HepG2 (cell line): ENCODE data around the gene TRIAP1. TPM values are rescaled to one million over a fixed set of nuclear protein-coding genes. Genes with fewer than 3 reads are reported as not detected.

Experiments used
- ARHGAP35 ChIP-seq: sonication (generic); formaldehyde crosslinking; IDR thresholded peaks from 2 replicates; pipeline ENCODE4 v1.9.0; 2022; ENCODE audit warnings: mild to moderate bottlenecking, inconsistent platforms, moderate library complexity, missing genetic modification reagents, borderline replicate concordance
- ATF1 ChIP-seq: IDR thresholded peaks from 2 replicates; pipeline ENCODE4 v1.6.1; 2016; ENCODE audit warnings: mild to moderate bottlenecking, control low read depth
- CEBPZ ChIP-seq: IDR thresholded peaks from 2 replicates; pipeline ENCODE4 v1.6.1; 2012; ENCODE audit warnings: low read length, improper control_type of control experiment
- CHD4 ChIP-seq: fragments of 200-600 bp; sonication (generic); IDR thresholded peaks from 2 replicates; pipeline ENCODE4 v1.7.0; 2017; ENCODE audit warnings: mild to moderate bottlenecking, low read length, borderline replicate concordance
- HCFC1 ChIP-seq: fragments of 150-350 bp; IDR thresholded peaks from 2 replicates; pipeline ENCODE4 v1.6.1; 2014; ENCODE audit warnings: low read depth, low read length
- HIC2 ChIP-seq: sonication (generic); formaldehyde crosslinking; IDR thresholded peaks from 2 replicates; pipeline ENCODE4 v1.9.0; 2022; ENCODE audit warnings: low read depth, missing genetic modification reagents
- RAD21 ChIP-seq: fragments of 450-650 bp; formaldehyde crosslinking; IDR thresholded peaks from 2 replicates; pipeline ENCODE4 v1.5.0; 2020; ENCODE audit warnings: mild to moderate bottlenecking
- ZBTB39 ChIP-seq: sonication (generic); formaldehyde crosslinking; IDR thresholded peaks from 2 replicates; pipeline ENCODE4 v1.5.0; 2020; ENCODE audit warnings: missing genetic modification reagents
- ZNF770 ChIP-seq: sonication (generic); formaldehyde crosslinking; IDR thresholded peaks from 2 replicates; pipeline ENCODE4 v1.5.0; 2020; ENCODE audit warnings: mild to moderate bottlenecking, missing genetic modification reagents
- ZNF839 ChIP-seq: sonication (generic); formaldehyde crosslinking; IDR thresholded peaks from 2 replicates; pipeline ENCODE4 v1.4.0; 2020; ENCODE audit warnings: missing genetic modification reagents, mild to moderate bottlenecking, borderline replicate concordance
- polyA plus RNA-seq, 8 experiments: library from polyadenylated mRNA; depleted of rRNA in 3 of 8; stranded (reverse) in 7 of 8; unstranded in 1 of 8; fragments of >200 nt; fragmentation: Illumina TruSeq in 4 of 8; extraction: Trizol in 4 of 8; gene quantifications; 2 replicates each; pipeline versions ENCODE4 v1.2.1 to v1.2.3, GENCODE V29; 2011 to 2016; ENCODE audit warnings: low read depth in 4 of 8, missing spikeins in 1 of 8, mixed read lengths in 1 of 8; ENCODE audit not compliant: insufficient read depth in 1 of 8
- total RNA-seq, 5 experiments: library from RNA; depleted of rRNA; stranded (reverse); fragments of >200 nt; fragmentation: Illumina TruSeq; extraction: Trizol; gene quantifications; 2 replicates each; pipeline ENCODE4 v1.2.3, GENCODE V29; 2016; ENCODE audit warnings: low read depth in 1 of 5
- TF ChIP-seq, protein P1 (sequence below): sonication (generic); formaldehyde crosslinking; IDR thresholded peaks from 2 replicates; pipeline ENCODE4 v1.5.1; 2020; ENCODE audit warnings: missing genetic modification reagents, mild to moderate bottlenecking, borderline replicate concordance
- TF ChIP-seq, protein P2 (sequence below): sonication (generic); formaldehyde crosslinking; IDR thresholded peaks from 2 replicates; pipeline ENCODE4 v1.8.1; 2023; ENCODE audit warnings: mild to moderate bottlenecking, missing genetic modification reagents
- TF ChIP-seq, protein P3 (sequence below): IDR thresholded peaks from 2 replicates; pipeline ENCODE4 v1.6.1; 2012; ENCODE audit warnings: inconsistent platforms

TRIAP1 gene
- total and polyA plus RNA-seq, 2 of the 13 experiments (the other 11 are each of a cell fraction or from before 2014, with no cell fraction given): 55.0 to 117 TPM

GRCh38 chr12:120445911-120446843 is at the start of gene TRIAP1, which contains the start of gene GATC (continued):
- TF ChIP-seq ZNF770 (peak; percentile 50; the same call in 1 of the 2 replicates), ATF1 (CRISPR knock-in tag) (peak; percentile 100), RAD21 (CRISPR knock-in tag) (peak; percentile 43), HIC2 (CRISPR knock-in tag) (no peak; the same call in 1 of the 2 replicates), CEBPZ (no peak), ZBTB39 (no peak), HCFC1 (peak; percentile 84), ARHGAP35 (CRISPR knock-in tag) (peak; percentile 58; the same call in 1 of the 2 replicates), CHD4 (no peak), ZNF839 (CRISPR knock-in tag) (no peak)
- TF ChIP-seq, protein P1, sequence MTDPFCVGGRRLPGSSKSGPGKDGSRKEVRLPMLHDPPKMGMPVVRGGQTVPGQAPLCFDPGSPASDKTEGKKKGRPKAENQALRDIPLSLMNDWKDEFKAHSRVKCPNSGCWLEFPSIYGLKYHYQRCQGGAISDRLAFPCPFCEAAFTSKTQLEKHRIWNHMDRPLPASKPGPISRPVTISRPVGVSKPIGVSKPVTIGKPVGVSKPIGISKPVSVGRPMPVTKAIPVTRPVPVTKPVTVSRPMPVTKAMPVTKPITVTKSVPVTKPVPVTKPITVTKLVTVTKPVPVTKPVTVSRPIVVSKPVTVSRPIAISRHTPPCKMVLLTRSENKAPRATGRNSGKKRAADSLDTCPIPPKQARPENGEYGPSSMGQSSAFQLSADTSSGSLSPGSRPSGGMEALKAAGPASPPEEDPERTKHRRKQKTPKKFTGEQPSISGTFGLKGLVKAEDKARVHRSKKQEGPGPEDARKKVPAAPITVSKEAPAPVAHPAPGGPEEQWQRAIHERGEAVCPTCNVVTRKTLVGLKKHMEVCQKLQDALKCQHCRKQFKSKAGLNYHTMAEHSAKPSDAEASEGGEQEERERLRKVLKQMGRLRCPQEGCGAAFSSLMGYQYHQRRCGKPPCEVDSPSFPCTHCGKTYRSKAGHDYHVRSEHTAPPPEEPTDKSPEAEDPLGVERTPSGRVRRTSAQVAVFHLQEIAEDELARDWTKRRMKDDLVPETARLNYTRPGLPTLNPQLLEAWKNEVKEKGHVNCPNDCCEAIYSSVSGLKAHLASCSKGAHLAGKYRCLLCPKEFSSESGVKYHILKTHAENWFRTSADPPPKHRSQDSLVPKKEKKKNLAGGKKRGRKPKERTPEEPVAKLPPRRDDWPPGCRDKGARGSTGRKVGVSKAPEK (CRISPR knock-in tag): no peak; the same call in 1 of the 2 replicates
- TF ChIP-seq, protein P2, sequence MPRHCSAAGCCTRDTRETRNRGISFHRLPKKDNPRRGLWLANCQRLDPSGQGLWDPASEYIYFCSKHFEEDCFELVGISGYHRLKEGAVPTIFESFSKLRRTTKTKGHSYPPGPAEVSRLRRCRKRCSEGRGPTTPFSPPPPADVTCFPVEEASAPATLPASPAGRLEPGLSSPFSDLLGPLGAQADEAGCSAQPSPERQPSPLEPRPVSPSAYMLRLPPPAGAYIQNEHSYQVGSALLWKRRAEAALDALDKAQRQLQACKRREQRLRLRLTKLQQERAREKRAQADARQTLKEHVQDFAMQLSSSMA (CRISPR knock-in tag): peak; percentile 95
- TF ChIP-seq, protein P3, sequence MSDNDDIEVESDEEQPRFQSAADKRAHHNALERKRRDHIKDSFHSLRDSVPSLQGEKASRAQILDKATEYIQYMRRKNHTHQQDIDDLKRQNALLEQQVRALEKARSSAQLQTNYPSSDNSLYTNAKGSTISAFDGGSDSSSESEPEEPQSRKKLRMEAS: peak; percentile 98
